ENCODE results near the gene ERI3. TPM values are rescaled to one million over a fixed set of nuclear protein-coding genes. Genes with fewer than 3 reads are reported as not detected.
A peak's percentile ranks its signal among the peaks of the same experiment; 100 is the strongest.

ERI3 gene
- total RNA-seq, 1 donor from 2014 or later = 83.3 TPM

GRCh38 chr1:44338136-44338535, 16.9 kb downstream of the ERI3 start:
- TF ChIP-seq CTCF (conservative IDR thresholded peaks at IDR 0.05) = no peak
- peaks cover 22% of the 10 kb centered on the region for H3K4me1 Mint-ChIP-seq
- no peak overlapping the region for H3K4me3 Mint-ChIP-seq
- H3K27ac Mint-ChIP-seq (ENCODE audit: unreplicated experiment) = no peak overlapping the region
- peaks cover 26% of the 10 kb centered on the region for H3K36me3 Mint-ChIP-seq (ENCODE audit: low read depth)
- H3K9me3 Mint-ChIP-seq = peaks cover 3% of the 10 kb centered on the region
- no peak for DNase-seq (ENCODE audit: low read depth, low spot score)
- H3K27me3 Mint-ChIP-seq (ENCODE audit: low read depth) = no peaks in the 10 kb centered on the region

GRCh38 chr1:44336668-44337067, 18.4 kb downstream of the ERI3 start:
- TF ChIP-seq CTCF (conservative IDR thresholded peaks at IDR 0.05) = no peak
- Mint-ChIP-seq H3K27ac (ENCODE audit: unreplicated experiment) (no peak overlapping the region), H3K9me3 (peaks cover 7% of the 10 kb centered on the region), H3K4me3 (no peak overlapping the region), H3K4me1 (peaks cover 30% of the 10 kb centered on the region), H3K27me3 (ENCODE audit: low read depth) (no peaks in the 10 kb centered on the region), H3K36me3 (ENCODE audit: low read depth) (peaks cover 35% of the 10 kb centered on the region)
- DNase-seq (ENCODE audit: low read depth, low spot score) = no peak

GRCh38 chr1:44334968-44335367, 20.1 kb downstream of the ERI3 start:
- Mint-ChIP-seq H3K27me3 (ENCODE audit: low read depth) (no peaks in the 10 kb centered on the region), H3K9me3 (peaks cover 9% of the 10 kb centered on the region), H3K36me3 (ENCODE audit: low read depth) (peaks cover 45% of the 10 kb centered on the region), H3K4me3 (no peak overlapping the region), H3K4me1 (peaks cover 38% of the 10 kb centered on the region), H3K27ac (ENCODE audit: unreplicated experiment) (no peak overlapping the region)
- TF ChIP-seq CTCF (conservative IDR thresholded peaks at IDR 0.05) = no peak
- no peak for DNase-seq (ENCODE audit: low read depth, low spot score)

- Mint-ChIP-seq H3K9me3 (peaks cover 7% of the 10 kb centered on the region), H3K36me3 (ENCODE audit: low read depth) (peaks cover 43% of the 10 kb centered on the region), H3K4me3 (no peak overlapping the region), H3K4me1 (peaks cover 45% of the 10 kb centered on the region), H3K27me3 (ENCODE audit: low read depth) (no peaks in the 10 kb centered on the region), H3K27ac (ENCODE audit: unreplicated experiment) (peak overlapping the region; percentile 51)
- TF ChIP-seq CTCF (conservative IDR thresholded peaks at IDR 0.05) = no peak
- no peak for DNase-seq (ENCODE audit: low read depth, low spot score)
Observed at GRCh38 chr1:44333376-44333775, 21.7 kb downstream of the ERI3 start.

GRCh38 chr1:44332505-44332904, 22.6 kb downstream of the ERI3 start:
- Mint-ChIP-seq H3K27me3 (ENCODE audit: low read depth) (no peaks in the 10 kb centered on the region), H3K4me1 (peaks cover 45% of the 10 kb centered on the region), H3K27ac (ENCODE audit: unreplicated experiment) (peak overlapping the region; percentile 53), H3K4me3 (no peak overlapping the region), H3K9me3 (peaks cover 6% of the 10 kb centered on the region), H3K36me3 (ENCODE audit: low read depth) (peaks cover 35% of the 10 kb centered on the region)
- no peak for DNase-seq (ENCODE audit: low read depth, low spot score)
- no peak for TF ChIP-seq CTCF (conservative IDR thresholded peaks at IDR 0.05)

GRCh38 chr1:44330935-44331334, 24.1 kb downstream of the ERI3 start:
- Mint-ChIP-seq H3K4me3 (no peak overlapping the region), H3K9me3 (peaks cover 6% of the 10 kb centered on the region), H3K27ac (ENCODE audit: unreplicated experiment) (no peak overlapping the region), H3K4me1 (peaks cover 45% of the 10 kb centered on the region), H3K36me3 (ENCODE audit: low read depth) (peaks cover 28% of the 10 kb centered on the region), H3K27me3 (ENCODE audit: low read depth) (no peaks in the 10 kb centered on the region)
- no peak for TF ChIP-seq CTCF (conservative IDR thresholded peaks at IDR 0.05)
- no peak for DNase-seq (ENCODE audit: low read depth, low spot score)
